HPDE6-E6E7 (cell line): ENCODE results near the gene TNFAIP3.
"Not testable (repeated sequence)": the region's sequence is repeated elsewhere in the genome, so short reads cannot be mapped to it uniquely, and the experiment has no call there.

Experiments used
- DNase-seq: peaks from one replicate; pipeline ENCODE4 v3.0.0; 2011; ENCODE audit warnings: missing footprints; ENCODE audit errors: extremely low spot score

Gene TNFAIP3

GRCh38 chr6:137844773-137845172, 22.3 kb upstream of the TNFAIP3 start:
- DNase-seq: not testable (repeated sequence)

GRCh38 chr6:137845460-137845859, 21.6 kb upstream of the TNFAIP3 start:
- no peak for DNase-seq

- no peak for DNase-seq
These were observed 20.8 kb upstream of the TNFAIP3 start for GRCh38 chr6:137846274-137846673.

- no peak for DNase-seq
These were observed 20.2 kb upstream of the TNFAIP3 start for GRCh38 chr6:137846772-137847313.

DNA sequence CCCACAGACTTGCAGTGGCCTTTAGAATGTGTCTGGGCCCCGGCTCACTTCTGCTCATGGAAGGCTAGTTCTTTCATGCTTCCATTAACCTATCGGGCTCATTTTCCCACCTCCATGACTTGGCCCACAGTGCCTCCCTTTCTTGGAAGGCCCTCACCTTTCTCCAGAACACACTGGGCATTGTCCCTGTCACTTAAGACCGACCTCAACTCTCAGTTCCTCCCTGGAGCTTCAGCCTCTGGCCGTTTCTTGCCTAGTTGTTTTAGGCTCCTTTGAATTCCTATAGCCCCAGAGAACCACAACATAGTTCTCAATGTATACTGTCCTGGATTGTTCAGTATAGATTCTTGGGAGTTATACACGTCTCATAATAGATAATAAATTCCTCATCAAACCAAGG, 19.3 kb upstream of the TNFAIP3 start:
- DNase-seq: no peak

DNA sequence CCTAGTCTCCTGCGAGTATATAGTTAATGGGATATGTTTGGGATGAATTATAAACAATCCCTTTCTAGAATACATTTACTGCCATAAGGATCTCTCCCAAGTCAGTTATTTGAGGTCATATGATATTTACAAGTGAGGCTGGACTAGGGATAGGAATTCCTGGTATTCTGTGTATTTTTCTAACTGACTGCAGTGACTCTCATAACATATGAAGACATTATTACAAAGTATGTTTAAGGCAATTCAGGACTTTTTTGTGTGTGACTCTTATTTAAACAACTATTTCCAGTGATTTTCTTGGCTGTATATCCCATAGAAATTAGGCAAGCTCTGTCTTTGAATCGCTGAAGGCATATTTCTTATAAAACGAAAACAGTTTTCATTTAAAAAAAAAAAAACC, 18.4 kb upstream of the TNFAIP3 start:
- no peak for DNase-seq

- no peak for DNase-seq
These were observed 17.7 kb upstream of the TNFAIP3 start for GRCh38 chr6:137849181-137849980.

DNA sequence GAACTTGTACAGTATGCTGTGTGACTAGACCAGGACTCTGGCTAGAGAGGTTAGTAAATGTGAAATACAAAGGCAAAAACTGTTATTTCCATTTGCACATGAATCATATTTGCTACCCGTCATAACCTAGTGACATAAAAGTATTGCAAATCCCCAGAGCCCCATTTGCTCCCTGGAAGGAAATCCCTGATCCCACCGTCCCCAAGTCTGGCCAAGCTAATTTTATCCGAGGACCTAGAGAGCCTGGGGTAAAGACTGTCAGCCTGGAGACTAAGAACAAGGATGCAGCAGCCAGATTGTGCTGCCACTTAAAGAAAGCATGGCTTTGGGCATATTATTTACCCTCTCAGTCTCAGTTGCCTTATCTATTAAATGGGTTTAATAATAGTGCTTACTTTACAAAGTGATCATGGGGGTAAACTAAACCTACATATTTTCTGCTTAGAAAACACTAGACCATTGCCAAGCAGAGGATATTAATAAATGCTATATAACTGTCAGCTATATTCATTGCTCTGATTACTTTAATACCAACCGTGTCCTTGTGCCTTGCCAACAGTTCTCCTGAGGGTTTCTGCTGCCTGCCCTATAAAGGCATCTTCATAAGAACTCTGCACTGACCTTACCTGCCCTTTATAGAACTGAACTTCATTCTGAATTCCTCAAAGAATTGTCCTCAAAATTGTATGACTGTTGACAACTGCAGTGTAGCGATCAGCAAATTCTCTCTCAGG, 16.9 kb upstream of the TNFAIP3 start:
- no peak for DNase-seq

DNA sequence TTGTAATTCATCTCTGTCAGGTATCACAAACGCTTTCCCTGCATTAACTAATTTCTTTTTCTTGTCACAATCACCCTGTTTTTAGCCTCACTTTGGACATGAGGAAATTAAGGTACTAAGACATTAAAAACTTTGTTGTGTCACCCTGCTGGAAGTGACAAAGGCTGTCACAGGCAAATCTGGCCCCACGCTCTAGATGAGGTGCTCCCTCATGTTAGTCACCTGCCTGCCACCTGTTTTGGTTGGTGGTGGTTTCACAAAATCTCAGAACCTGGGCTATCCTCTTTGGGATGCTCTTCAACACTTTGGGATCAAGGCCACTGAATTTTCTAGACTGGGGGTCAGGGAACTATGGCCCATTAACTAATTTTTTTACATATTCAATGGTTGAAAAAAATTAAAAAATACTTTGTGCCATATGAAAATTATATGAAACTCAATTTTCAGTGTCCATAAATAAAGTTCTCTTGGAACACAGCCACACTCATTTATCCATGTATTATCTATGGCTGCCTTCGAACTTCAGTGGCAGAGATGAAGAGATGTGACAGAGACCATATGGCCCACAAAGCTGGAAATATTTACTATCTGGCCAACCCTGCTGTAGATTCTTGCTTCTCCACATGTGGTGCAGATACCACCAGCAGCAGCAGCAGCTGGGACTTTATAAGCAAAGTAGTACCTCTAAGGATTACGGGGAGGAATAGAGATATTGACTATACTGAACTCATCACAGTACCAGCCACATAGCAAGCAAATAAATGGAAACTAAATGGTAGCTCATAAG, 16.1 kb upstream of the TNFAIP3 start:
- DNase-seq: no peak

DNA sequence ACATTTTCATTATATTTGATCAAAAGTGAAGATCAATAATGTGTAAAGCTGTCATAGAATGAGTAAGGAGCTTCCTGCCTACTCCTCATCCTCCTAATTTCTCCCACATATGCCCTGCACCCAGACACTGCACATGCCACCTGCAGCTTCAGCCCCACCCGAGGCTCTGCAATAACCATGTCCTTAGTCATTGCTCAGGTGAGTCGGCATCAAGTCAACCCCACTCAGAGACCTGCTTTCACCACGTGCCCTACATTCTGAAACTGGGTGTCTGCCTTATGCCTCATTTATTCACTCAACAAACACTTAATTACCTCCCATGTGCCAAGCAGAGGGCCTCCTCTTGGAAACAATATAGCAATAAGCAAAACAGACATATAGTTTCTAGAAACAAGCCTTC, 15.4 kb upstream of the TNFAIP3 start:
- DNase-seq: no peak

DNA sequence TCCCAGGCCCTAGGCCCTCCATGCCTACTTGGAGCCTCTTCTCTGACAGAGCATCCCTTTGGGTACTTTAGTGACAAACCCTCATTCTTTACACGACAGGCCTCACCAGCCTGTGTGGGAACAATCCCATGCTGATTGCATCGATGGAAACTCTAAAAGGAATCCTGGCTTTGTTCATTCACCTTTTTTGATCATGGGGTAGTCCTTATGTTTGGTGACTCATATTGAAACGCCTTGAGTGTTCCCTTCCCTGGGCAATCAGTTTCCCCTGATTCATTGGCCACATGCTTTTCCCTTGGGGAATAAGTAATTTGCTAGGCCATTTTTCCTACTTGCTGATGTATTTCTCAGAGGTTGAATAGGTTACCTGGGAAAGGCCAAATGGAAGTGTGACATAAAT, 14.7 kb upstream of the TNFAIP3 start:
- DNase-seq: no peak

GRCh38 chr6:137852811-137853210, 14.2 kb upstream of the TNFAIP3 start:
- DNase-seq: no peak

DNA sequence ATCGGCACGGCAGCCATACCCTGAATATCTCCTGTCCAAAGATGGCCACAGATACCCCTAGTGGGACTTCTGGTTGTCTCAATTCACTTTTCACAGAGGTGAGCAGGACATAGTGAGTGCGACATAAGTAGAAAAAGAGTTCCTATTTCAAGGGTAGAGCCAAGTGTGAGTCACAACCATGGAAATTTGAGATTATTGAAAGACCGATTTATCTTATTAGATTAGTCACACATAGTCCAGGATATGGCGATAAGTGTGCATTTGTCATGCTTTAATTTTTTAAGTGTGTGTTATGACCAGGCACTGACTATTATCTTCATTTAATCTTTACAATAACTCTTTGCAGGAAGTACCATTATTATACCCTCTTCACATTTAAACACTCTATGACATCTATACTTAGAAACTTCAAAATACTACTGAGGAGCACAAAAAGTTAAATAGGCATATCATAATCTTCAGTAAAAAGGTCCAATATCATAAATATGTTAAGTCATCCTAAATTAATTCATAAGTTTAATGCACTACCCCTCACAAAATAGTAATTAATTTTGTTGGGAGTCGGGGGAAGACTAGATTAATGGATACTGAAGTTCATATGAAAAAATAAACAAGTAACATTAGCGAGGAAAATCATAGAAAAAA, 13.4 kb upstream of the TNFAIP3 start:
- DNase-seq: no peak

DNA sequence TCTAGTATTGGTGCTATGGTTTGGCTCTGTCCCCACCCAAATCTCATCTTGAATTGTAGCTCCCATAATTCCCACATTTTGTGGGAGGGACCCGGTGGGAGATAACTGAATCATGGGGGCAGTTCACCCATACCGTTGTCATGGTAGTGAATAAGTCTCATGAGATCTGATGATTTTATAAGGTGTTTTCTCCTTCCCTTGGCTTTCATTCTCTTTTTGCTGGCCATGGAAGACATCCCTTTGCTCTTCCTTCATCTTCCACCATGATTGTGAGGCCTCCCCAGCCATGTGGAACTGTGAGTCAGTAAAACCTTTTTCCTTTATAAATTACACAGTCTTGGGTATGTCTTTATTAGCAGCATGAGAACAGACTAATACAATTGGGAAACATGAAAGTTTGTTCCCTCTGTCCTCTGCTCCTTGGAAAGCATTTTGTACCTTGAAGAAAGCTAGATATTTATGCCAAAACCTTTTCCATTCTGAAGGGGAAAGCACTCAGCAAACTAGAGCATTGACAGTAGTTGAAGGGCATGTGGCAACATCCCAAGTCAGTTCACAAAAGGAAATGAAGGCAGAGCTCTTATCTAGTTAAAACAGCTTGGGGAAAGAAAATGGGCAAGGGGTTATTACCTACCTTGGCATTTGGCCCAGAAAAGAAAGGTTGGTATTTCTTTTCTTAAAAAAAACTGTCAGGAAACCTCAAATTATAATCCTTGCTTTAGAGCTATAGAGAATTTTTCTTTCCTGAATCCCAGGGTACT, 10.7 kb upstream of the TNFAIP3 start:
- no peak for DNase-seq

DNA sequence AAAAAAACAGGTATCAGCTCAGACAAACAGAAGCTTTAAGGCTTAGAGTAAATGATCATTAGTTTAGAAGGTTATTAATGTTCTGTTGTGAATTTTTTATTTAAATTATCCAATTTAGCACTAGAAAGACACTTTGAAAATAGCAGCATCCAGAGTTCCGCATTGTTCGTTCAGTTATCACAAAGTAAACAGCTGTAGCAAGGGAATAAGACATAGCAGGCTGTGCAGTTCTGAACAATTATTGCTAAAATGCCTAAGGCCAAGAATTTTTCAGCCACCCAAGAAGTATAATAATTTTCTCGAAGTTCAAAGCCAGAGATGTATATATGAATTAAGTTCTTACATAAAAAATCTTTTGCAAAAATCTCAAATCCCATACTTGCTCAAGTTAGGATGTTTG, 8.0 kb upstream of the TNFAIP3 start:
- DNase-seq: no peak

- no peak for DNase-seq
These were observed 6.6 kb upstream of the TNFAIP3 start for GRCh38 chr6:137860394-137861005.

GRCh38 chr6:137861550-137862337, 5.3 kb upstream of the TNFAIP3 start:
- no peak for DNase-seq

- DNase-seq: no peak
These were observed 4.5 kb upstream of the TNFAIP3 start for GRCh38 chr6:137862419-137863090.
